ENCODE data around the gene PRR5L.
"Not testable (repeated sequence)": the region's sequence is repeated elsewhere in the genome, so short reads cannot be mapped to it uniquely, and the experiment has no call there.

PRR5L gene

GRCh38 chr11:36280531-36280930 lies 15.6 kb upstream of the PRR5L start:
- DNase-seq (ENCODE audit: low read depth): no peak

- DNase-seq (ENCODE audit: low read depth): no peak
Measured at GRCh38 chr11:36281850-36282249, 14.2 kb upstream of the PRR5L start.

DNA sequence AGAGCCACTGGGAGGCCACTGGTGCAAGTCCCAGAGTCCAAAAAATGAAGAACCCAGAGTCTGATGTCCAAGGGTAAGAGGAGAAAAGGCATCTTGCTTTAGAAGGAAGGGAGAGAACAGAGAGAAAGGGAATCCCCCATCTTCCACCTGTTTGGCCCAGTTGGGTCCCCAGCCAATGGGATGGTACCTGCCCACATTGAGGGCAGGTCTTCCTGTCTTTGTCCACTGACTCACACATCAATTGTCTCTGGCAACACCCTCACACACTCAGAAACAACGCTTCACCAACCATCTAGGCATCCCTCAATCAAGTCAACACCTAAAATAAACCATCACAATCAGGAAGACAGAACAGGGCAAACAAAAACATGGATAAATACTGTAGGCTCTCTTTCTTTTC lies 13.2 kb upstream of the PRR5L start:
- DNase-seq (ENCODE audit: low read depth): no peak

DNA sequence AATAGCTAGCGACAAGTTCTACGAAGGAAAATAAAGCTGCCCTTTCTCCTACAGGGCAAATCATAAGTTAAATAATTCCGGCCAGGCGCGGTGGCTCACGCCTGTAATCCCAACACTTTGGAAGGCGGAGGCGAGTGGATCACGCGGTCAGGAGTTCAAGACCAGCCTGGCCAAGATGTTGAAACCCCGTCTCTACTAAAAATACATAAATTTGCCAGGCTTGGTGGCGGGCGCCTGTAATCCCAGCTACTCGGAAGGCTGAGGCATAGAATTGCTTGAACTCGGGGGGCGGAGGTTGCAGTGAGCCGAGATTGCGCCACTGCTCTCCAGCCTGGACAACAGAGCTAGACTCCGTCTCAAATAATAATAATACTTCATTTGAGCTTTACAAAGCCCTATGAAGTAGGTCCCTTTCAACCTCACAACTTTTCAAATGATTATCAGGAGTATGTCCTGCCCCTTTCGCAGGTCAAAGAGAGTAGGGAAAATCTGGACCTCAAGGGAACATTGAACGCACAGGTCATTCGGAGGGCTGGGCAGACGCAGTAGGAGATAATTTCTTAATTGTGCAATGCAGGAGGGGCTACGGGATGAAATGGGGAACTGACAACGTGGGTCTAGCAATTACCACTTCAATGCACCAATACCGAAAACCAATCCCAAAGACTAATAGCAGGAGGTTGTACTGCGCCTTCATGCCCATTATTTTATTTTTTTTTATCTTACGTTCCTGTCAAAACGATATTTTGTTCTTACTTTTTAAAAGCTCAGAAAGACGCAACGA lies 7.5 kb upstream of the PRR5L start:
- DNase-seq (ENCODE audit: low read depth): no peak

GRCh38 chr11:36289226-36289852 lies 6.7 kb upstream of the PRR5L start, which contains the start of gene COMMD9:
TSS of gene COMMD9 (minus strand) at chr11:36289424. CDS start at chr11:36289412, 12 bp downstream.
- peak; percentile 92 for DNase-seq (ENCODE audit: low read depth)

DNA sequence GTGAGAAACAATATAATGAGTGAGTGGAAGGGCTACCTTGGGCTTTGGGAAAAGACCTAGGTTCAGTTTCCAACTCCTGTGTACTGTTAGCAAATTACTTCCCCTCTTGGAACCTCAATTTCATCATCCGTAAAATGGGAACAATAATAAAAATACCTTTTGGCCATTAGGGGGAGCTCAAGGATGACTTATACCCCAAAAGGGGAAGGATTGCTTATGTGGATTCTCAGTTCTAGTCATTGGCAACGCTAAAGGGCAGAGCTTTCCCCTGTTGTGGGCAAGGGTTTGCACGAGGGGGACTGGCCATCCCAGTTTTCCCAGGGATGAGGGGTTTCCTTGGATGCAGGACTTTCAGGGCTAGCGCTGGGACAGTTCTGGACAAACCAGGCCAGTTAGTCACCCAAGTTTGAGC lies 3.8 kb upstream of the PRR5L start:
- no peak for DNase-seq (ENCODE audit: low read depth)

- no peak for DNase-seq (ENCODE audit: low read depth)
Measured at GRCh38 chr11:36296884-36297543, 926 bp downstream of the PRR5L start.

- no peak for DNase-seq (ENCODE audit: low read depth)
Measured at GRCh38 chr11:36300650-36301049, 4.6 kb downstream of the PRR5L start.

- DNase-seq (ENCODE audit: low read depth): no peak
Measured at GRCh38 chr11:36304351-36304750, 8.3 kb downstream of the PRR5L start.

- no peak for DNase-seq (ENCODE audit: low read depth)
Measured at GRCh38 chr11:36305047-36305446, 9.0 kb downstream of the PRR5L start.

DNA sequence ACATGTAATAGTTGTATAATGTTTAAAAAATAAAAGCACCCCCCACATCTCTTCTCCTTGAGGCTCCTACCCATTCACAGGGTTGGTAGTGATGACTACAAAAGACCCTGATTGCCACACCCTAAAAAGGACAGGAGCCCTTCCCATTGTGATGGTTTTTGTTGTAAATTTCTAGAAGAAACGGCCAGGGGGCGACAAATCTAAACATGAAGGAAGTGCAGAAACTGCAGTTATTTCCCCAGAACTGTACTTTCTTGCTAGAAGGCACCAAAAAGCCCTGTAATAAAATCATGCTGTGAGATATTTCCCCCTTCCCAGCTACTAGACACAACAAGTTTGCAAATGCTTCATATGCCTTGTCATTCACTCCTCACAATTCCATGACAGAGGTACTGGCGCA lies 10.8 kb downstream of the PRR5L start:
- DNase-seq (ENCODE audit: low read depth): no peak

DNA sequence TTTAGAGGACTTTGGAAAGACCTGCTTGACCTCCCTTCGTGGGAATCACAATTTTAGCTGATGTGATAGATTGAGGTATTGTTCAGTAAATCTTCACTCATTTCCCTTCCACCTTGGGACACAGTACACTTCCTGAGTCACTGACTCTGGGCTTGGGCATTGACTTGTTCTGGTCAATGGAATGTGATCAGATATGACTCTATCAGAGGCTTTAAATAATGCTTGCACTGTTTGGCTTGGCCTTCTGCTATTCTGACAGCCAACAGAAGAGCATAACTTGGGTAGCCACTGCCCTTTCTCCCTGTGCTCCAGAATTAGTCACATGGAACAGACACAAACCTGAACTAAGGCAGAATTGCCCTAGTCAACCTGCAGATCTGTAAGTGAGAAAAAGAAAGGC lies 12.5 kb downstream of the PRR5L start:
- DNase-seq (ENCODE audit: low read depth): no peak

- no peak for DNase-seq (ENCODE audit: low read depth)
Measured at GRCh38 chr11:36309779-36310178, 13.7 kb downstream of the PRR5L start.

GRCh38 chr11:36311926-36312595 lies 16.0 kb downstream of the PRR5L start:
- DNase-seq (ENCODE audit: low read depth): no peak

DNA sequence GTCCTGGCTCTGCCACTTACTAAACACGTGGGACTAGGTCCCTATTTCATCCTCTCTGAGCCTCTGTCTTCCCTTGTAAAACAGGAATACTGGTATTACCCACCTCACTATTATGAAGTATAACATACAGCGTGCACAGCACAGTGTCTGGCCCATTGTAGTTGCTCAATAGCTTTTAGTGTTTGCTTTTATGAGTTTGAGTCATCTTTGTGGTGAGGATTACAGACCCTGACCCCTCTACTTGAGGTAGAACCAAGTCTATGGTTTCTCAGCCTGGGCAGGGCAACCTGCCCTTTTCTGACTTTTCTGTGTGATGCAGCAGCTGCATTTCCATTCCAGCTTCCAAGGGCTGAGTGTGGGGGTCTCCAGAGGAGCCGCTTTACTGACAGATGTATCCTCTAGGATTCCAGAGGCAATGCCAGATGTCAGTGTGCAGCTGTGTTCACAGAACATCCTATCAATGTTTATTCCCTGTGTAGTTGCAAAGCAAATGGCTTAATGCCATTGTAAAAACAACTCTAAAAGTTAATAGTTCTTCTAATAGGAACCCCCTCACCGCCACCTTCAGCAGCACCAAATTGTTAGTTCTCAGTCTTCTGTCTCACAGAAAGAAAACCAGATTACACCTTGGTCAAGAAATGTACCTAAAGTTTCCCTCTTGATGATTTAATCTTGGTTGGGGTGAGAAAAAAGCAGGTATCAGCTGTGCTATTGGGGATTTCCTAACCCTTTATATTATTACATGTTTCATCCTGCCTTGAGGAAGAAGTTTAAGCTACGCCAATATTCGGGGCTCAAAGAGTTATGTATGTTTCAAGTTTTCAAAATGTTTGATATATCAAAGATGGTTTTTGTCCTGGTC lies 16.8 kb downstream of the PRR5L start:
- no peak for DNase-seq (ENCODE audit: low read depth)

DNA sequence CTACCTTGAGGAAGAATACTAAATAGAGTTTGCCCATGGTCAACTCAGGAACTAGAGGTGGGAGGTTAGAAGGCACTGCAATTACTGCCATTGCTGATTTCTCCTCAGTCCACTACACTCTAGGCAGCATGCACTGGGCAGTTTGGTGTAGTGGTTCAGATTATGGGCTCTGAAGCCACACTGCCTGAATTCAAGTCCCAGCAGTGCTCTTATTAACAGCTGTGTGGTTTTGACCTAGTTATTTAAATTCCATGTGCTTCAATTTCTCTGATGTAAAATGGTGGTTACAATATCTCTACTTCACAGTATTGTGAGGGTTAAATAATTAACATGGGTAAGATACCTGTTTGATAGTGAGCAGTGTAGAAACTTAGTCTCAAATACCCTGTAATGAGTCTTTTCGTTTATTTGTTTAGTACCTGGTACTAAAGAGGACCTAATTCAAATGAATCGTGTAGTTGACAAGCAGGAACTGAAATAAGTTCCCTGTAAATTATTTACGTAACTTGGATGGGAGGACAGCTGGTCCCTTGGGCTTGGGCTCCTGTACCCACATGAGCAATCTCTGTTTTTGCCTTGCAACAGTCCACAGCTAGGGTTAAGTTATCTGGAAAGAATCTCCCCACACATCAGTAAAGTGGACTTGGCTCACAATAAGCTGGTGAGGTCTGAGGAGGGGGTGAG lies 17.8 kb downstream of the PRR5L start:
- DNase-seq (ENCODE audit: low read depth): no peak

DNA sequence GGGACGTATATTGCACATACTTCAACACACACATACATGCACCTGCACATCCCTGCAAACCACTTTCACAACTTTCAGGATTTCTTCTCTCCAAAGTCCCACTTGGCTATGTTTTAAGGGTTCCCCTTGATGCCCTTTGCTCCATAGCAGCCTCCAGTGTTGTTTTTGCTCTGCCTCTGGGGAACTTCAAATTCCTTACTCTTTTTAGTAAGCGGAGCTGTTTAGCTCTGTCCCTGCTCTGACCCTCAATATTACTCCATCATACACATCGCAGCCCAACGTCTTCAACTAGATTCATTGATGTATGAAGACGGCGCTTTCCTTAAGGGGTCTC lies 18.3 kb downstream of the PRR5L start:
- DNase-seq (ENCODE audit: low read depth): no peak

- no peak for DNase-seq (ENCODE audit: low read depth)
Measured at GRCh38 chr11:36316049-36316448, 20.0 kb downstream of the PRR5L start.

DNA sequence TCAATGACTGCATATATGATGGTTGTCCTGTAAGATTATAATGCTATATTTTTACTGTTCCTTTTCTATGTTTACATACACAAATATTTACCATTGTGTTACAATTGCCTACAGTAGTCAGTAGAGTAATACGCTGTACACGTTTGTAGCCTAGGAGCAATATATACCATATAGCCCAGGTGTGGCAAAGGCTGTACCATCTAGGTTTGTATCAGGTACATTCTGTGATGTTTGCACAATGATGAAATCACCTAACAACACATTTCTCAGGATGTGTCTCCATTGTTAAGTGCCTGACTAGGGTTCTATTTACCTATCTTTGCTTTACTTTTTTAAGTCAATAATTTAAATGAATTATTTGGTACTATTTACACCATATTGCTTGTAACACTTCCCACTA lies 21.9 kb downstream of the PRR5L start:
- DNase-seq (ENCODE audit: low read depth): no peak

DNA sequence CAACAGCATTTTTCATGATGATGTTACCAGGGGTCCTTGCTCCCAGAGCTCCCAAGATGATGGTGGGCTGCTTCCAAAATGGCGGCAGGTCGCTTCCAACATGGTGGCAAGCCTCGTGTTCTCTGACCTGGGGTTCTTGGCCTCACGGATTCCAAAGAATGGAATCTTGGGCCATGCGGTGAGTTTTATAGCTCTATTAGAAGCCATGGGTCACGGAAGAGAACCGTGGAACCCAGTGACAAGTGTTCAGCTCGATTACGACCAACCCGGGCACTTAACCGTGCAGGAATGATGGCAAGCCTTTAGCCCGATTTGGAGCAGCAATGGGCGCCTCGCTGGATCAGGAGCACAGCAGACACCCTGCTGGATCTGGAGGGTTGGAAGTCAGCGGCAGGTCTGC lies 28.9 kb downstream of the PRR5L start:
- DNase-seq (ENCODE audit: low read depth): not testable (repeated sequence)

DNA sequence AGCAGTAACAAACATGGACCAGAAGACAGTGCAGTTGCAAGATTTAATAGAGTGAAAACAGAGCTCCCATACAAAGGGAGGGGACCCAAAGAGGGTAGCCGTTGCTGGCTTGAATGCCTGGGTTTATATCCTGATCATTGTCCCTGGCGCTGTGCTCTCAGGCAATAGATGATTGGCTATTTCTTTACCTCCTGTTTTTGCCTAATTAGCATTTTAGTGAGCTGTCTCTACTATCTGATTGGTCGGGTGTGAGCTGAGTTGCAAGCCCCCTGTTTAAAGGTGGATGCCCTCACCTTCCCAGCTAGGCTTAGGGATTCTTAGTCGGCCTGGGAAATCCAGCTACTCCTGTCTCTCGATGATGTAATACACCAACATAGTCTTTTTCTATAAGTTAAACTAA lies 29.3 kb downstream of the PRR5L start:
- not testable (repeated sequence) for DNase-seq (ENCODE audit: low read depth)

Measured in T-helper 22 cell (primary cell).